Measurements from ENCODE around the gene PSME1. TPM values are rescaled to one million over a fixed set of nuclear protein-coding genes. Genes with fewer than 3 reads are reported as not detected.

The PSME1 gene
- total and polyA plus RNA-seq, 2 of the 13 experiments (the other 11 are each of a cell fraction or from before 2014, with no cell fraction given): 159 to 608 TPM

DNA sequence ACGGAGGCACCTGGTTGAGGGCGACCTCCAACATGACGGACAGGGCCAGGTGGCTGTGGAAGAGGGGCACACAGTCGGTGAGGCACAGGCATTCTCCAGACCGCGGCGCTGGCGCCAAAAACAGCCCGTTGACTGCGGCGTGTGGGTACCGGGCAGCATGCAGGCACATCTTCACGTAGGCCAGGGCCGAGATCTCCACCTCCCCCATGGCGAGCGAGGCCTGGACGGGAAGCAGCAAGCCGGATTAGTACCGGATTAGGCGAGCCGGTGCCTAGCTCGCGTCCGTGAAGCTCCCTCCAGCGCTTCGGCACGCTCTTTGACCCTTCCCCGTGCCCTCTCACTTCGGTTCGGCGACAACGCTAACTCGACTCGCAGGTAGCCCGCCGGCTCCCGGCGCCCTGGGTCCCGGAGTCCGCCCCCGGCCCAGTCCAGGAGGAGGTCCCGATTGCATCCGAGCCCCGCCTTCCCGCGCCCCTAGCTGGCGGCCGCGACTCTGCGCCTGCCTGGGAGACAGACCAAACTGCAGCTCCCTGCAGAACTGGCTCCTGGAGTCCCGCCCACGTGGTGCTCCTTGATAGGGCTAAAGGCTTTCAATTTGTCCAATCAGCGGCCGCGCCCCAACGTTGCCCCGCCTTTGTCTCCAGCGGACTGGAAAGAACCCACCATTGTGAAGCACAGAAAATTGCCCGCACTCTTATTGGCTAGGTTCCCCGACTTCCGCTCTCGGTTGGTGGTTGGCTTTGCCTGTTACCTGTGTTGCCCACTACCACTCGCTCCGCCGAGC is 5.3 kb downstream of the PSME1 start, which contains the start of gene EMC9 (continued):
- TF ChIP-seq ZNF784 (CRISPR knock-in tag; IDR thresholded peaks at IDR 0.05; ENCODE audit: borderline replicate concordance) (peak; percentile 78; the same call in 1 of the 2 replicates), KDM1A (CRISPR knock-in tag; IDR thresholded peaks at IDR 0.05) (no peak), RNF2 (conservative IDR thresholded peaks at IDR 0.05; ENCODE audit: low read depth) (peak; percentile 66; the same call in 1 of the 2 replicates), ZNF768 (CRISPR knock-in tag; IDR thresholded peaks at IDR 0.05) (peak; percentile 77; the same call in 1 of the 2 replicates), ZFP90 (CRISPR knock-in tag; IDR thresholded peaks at IDR 0.05; ENCODE audit: borderline replicate concordance) (peak; percentile 82), ZNF781 (CRISPR knock-in tag; IDR thresholded peaks at IDR 0.05; ENCODE audit: borderline replicate concordance, not compliant biosample characterization) (peak; percentile 29), KLF11 (CRISPR knock-in tag; IDR thresholded peaks at IDR 0.05) (peak; percentile 86; the same call in 1 of the 2 replicates), EEA1 (CRISPR knock-in tag; IDR thresholded peaks at IDR 0.05; ENCODE audit: borderline replicate concordance) (peak; percentile 98), HNRNPL (IDR thresholded peaks at IDR 0.05; ENCODE audit: low read depth, low read length) (peak; percentile 92), ZNF780A (CRISPR knock-in tag; IDR thresholded peaks at IDR 0.05) (no peak), TERF1 (CRISPR knock-in tag; IDR thresholded peaks at IDR 0.05) (peak; percentile 98), PPARG (CRISPR knock-in tag; conservative IDR thresholded peaks at IDR 0.05) (peak; percentile 43; the same call in 1 of the 2 replicates), ZNF383 (CRISPR knock-in tag; IDR thresholded peaks at IDR 0.05; ENCODE audit: borderline replicate concordance) (peak; percentile 97; the same call in 1 of the 2 replicates), ZNF275 (CRISPR knock-in tag; IDR thresholded peaks at IDR 0.05; ENCODE audit: borderline replicate concordance) (peak; percentile 80), ZFP62 (CRISPR knock-in tag; IDR thresholded peaks at IDR 0.05) (peak; percentile 98), ZNF816 (CRISPR knock-in tag; IDR thresholded peaks at IDR 0.05; ENCODE audit: borderline replicate concordance) (no peak), ZNF432 (CRISPR knock-in tag; IDR thresholded peaks at IDR 0.05; ENCODE audit: borderline replicate concordance) (no peak), ZNF746 (CRISPR knock-in tag; IDR thresholded peaks at IDR 0.05) (no peak), MATR3 (CRISPR knock-in tag; IDR thresholded peaks at IDR 0.05) (no peak; the same call in 1 of the 2 replicates)
- TF ChIP-seq, protein P1, sequence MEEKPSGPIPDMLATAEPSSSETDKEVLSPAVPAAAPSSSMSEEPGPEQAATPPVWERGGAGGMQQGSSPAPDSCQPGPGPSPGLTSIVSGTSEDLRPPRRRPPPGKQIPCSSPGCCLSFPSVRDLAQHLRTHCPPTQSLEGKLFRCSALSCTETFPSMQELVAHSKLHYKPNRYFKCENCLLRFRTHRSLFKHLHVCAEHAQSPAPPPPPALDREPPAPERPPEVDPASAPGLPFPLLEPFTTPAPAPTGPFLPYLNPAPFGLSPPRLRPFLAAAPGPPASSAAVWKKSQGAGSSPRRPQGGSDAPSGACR (CRISPR knock-in tag; IDR thresholded peaks at IDR 0.05): no peak
- TF ChIP-seq, protein P2, sequence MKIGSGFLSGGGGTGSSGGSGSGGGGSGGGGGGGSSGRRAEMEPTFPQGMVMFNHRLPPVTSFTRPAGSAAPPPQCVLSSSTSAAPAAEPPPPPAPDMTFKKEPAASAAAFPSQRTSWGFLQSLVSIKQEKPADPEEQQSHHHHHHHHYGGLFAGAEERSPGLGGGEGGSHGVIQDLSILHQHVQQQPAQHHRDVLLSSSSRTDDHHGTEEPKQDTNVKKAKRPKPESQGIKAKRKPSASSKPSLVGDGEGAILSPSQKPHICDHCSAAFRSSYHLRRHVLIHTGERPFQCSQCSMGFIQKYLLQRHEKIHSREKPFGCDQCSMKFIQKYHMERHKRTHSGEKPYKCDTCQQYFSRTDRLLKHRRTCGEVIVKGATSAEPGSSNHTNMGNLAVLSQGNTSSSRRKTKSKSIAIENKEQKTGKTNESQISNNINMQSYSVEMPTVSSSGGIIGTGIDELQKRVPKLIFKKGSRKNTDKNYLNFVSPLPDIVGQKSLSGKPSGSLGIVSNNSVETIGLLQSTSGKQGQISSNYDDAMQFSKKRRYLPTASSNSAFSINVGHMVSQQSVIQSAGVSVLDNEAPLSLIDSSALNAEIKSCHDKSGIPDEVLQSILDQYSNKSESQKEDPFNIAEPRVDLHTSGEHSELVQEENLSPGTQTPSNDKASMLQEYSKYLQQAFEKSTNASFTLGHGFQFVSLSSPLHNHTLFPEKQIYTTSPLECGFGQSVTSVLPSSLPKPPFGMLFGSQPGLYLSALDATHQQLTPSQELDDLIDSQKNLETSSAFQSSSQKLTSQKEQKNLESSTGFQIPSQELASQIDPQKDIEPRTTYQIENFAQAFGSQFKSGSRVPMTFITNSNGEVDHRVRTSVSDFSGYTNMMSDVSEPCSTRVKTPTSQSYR (CRISPR knock-in tag; IDR thresholded peaks at IDR 0.05; ENCODE audit: borderline replicate concordance): peak; percentile 97; the same call in 1 of the 2 replicates

Data from HepG2 (cell line).